ENCODE data around the gene ITM2B. TPM values are rescaled to one million over a fixed set of nuclear protein-coding genes. Genes with fewer than 3 reads are reported as not detected.

The ITM2B gene
- total and polyA plus RNA-seq, 2 experiments from 2014 or later = 295 to 690 TPM

- TF ChIP-seq EZH2 (IDR thresholded peaks at IDR 0.05; ENCODE audit: insufficient read depth, poor library complexity, severe bottlenecking) (no peak), EZH2phosphoT487 (IDR thresholded peaks at IDR 0.05; ENCODE audit: insufficient read depth, low read depth) (no peak)
- H3K36me3 ChIP-seq (ENCODE audit: low read depth) = peaks cover 11% of the 10 kb centered on the region
- H3K4me2 ChIP-seq (ENCODE audit: unreplicated experiment) = peak overlapping the region; percentile 85
- H3K9ac ChIP-seq = peak overlapping the region; percentile 98
- peak overlapping the region; percentile 82 for H3K4me3 ChIP-seq
- no peaks in the 10 kb centered on the region for H3K9me3 ChIP-seq (ENCODE audit: low read depth)
- peak overlapping the region; percentile 98 for H3K27ac ChIP-seq
- peaks cover 13% of the 10 kb centered on the region for H3F3A ChIP-seq (ENCODE audit: insufficient read depth)
- peaks cover 21% of the 10 kb centered on the region for H3K4me1 ChIP-seq (ENCODE audit: insufficient read depth)
- in situ Hi-C loops (cut with MboI) = no loop called here
- no peaks in the 10 kb centered on the region for H3K27me3 ChIP-seq (replicated peaks; ENCODE audit: insufficient read depth)
- DNase-seq = peak; percentile 70
- peak overlapping the region; percentile 90 for H2AFZ ChIP-seq
- H3K79me2 ChIP-seq (ENCODE audit: insufficient read depth) = peaks cover 56% of the 10 kb centered on the region
- no peaks in the 10 kb centered on the region for H3K9me2 ChIP-seq (ENCODE audit: insufficient read depth)
- 0 to 3% methylated on average over 32 to 36 of the region's 36 CpGs for WGBS, 2 experiments (ENCODE audit: low coverage in 1 of 2, low lambda C conversion rate in 2 of 2, missing lambda C conversion rate in 2 of 2)
- H4K20me1 ChIP-seq (ENCODE audit: insufficient read depth) = no peaks in the 10 kb centered on the region
Observed at GRCh38 chr13:48304143-48304876, 71.3 kb downstream of the ITM2B start.

- no peaks in the 10 kb centered on the region for H3K9me2 ChIP-seq (ENCODE audit: insufficient read depth)
- no peak for DNase-seq
- peaks cover 98% of the 10 kb centered on the region for H3K79me2 ChIP-seq (ENCODE audit: insufficient read depth)
- H3K4me1 ChIP-seq (ENCODE audit: insufficient read depth) = 0 out of 2 replicates have a peak, but pooled peaks cover 5% of the 10 kb centered on the region
- H3K9me3 ChIP-seq (ENCODE audit: low read depth) = no peaks in the 10 kb centered on the region
- no peak overlapping the region for H3K4me2 ChIP-seq (ENCODE audit: unreplicated experiment)
- H2AFZ ChIP-seq = no peak overlapping the region
- H3F3A ChIP-seq (ENCODE audit: insufficient read depth) = no peaks in the 10 kb centered on the region
- no peaks in the 10 kb centered on the region for H3K27me3 ChIP-seq (replicated peaks; ENCODE audit: insufficient read depth)
- no peak overlapping the region for H3K4me3 ChIP-seq
- WGBS, 2 experiments (ENCODE audit: low coverage in 1 of 2, low lambda C conversion rate in 2 of 2, missing lambda C conversion rate in 2 of 2) = 95 to 100% methylated on average over 1 of the region's 1 CpG
- H3K27ac ChIP-seq = no peak overlapping the region
- H3K36me3 ChIP-seq (ENCODE audit: low read depth) = peaks cover 15% of the 10 kb centered on the region
- no peak overlapping the region for H3K9ac ChIP-seq
- H4K20me1 ChIP-seq (ENCODE audit: insufficient read depth) = no peaks in the 10 kb centered on the region
- TF ChIP-seq EZH2 (IDR thresholded peaks at IDR 0.05; ENCODE audit: insufficient read depth, poor library complexity, severe bottlenecking) (no peak), EZH2phosphoT487 (IDR thresholded peaks at IDR 0.05; ENCODE audit: insufficient read depth, low read depth) (no peak)
- in situ Hi-C loops (cut with MboI) = no loop called here
Observed at GRCh38 chr13:48311223-48311622, 78.2 kb downstream of the ITM2B start.

GRCh38 chr13:48315969-48316650 is 83.1 kb downstream of the ITM2B start:
- Histone ChIP-seq H3K4me1 (ENCODE audit: insufficient read depth) (no peaks in the 10 kb centered on the region), H3K9me3 (ENCODE audit: low read depth) (no peaks in the 10 kb centered on the region), H3K4me3 (no peak overlapping the region), H3F3A (ENCODE audit: insufficient read depth) (no peaks in the 10 kb centered on the region), H3K27me3 (replicated peaks; ENCODE audit: insufficient read depth) (no peaks in the 10 kb centered on the region), H3K9me2 (ENCODE audit: insufficient read depth) (no peaks in the 10 kb centered on the region), H3K4me2 (ENCODE audit: unreplicated experiment) (no peak overlapping the region), H4K20me1 (ENCODE audit: insufficient read depth) (no peaks in the 10 kb centered on the region), H3K36me3 (ENCODE audit: low read depth) (peaks cover 5% of the 10 kb centered on the region; the same call in 1 of the 2 replicates), H3K9ac (no peak overlapping the region), H3K27ac (no peak overlapping the region), H3K79me2 (ENCODE audit: insufficient read depth) (peaks cover 79% of the 10 kb centered on the region), H2AFZ (no peak overlapping the region)
- no peak for DNase-seq
- in situ Hi-C loops (cut with MboI) = no loop called here
- WGBS, 2 experiments (ENCODE audit: low coverage in 1 of 2, low lambda C conversion rate in 2 of 2, missing lambda C conversion rate in 2 of 2) = 85% methylated on average over 15 to 17 of the region's 17 CpGs
- TF ChIP-seq EZH2 (IDR thresholded peaks at IDR 0.05; ENCODE audit: insufficient read depth, poor library complexity, severe bottlenecking) (no peak), EZH2phosphoT487 (IDR thresholded peaks at IDR 0.05; ENCODE audit: insufficient read depth, low read depth) (no peak)

GRCh38 chr13:48316826-48317510 is 84.0 kb downstream of the ITM2B start:
- Histone ChIP-seq H3K9me3 (ENCODE audit: low read depth) (no peaks in the 10 kb centered on the region), H3K36me3 (ENCODE audit: low read depth) (peaks cover 4% of the 10 kb centered on the region; the same call in 1 of the 2 replicates), H3K4me2 (ENCODE audit: unreplicated experiment) (no peak overlapping the region), H3K9me2 (ENCODE audit: insufficient read depth) (no peaks in the 10 kb centered on the region), H3K27ac (no peak overlapping the region), H2AFZ (no peak overlapping the region), H3K4me3 (no peak overlapping the region), H3F3A (ENCODE audit: insufficient read depth) (no peaks in the 10 kb centered on the region), H3K27me3 (replicated peaks; ENCODE audit: insufficient read depth) (no peaks in the 10 kb centered on the region), H3K4me1 (ENCODE audit: insufficient read depth) (no peaks in the 10 kb centered on the region), H4K20me1 (ENCODE audit: insufficient read depth) (no peaks in the 10 kb centered on the region), H3K79me2 (ENCODE audit: insufficient read depth) (peaks cover 80% of the 10 kb centered on the region), H3K9ac (no peak overlapping the region)
- in situ Hi-C loops (cut with MboI) = no loop called here
- no peak for DNase-seq
- 91 to 93% methylated on average over 35 to 43 of the region's 43 CpGs for WGBS, 2 experiments (ENCODE audit: low coverage in 1 of 2, low lambda C conversion rate in 2 of 2, missing lambda C conversion rate in 2 of 2)
- no peak for TF ChIP-seq EZH2 (IDR thresholded peaks at IDR 0.05; ENCODE audit: insufficient read depth, poor library complexity, severe bottlenecking)
